PC-9 (cell line): ENCODE measurements around the gene SYNDIG1.

ENCODE experiments used
- CTCF ChIP-seq: fragments of 200-600 bp; sonication (generic); conservative IDR thresholded peaks from 2 replicates; pipeline ENCODE4 v1.6.1; 2017; ENCODE audit warnings: mixed run types, antibody characterized with exemption, mild to moderate bottlenecking, moderate library complexity
- EZH2 ChIP-seq: fragments of 200-600 bp; sonication (generic); IDR thresholded peaks from 2 replicates; pipeline ENCODE4 v1.8.0; 2017; ENCODE audit warnings: antibody characterized with exemption, low read depth

DNA sequence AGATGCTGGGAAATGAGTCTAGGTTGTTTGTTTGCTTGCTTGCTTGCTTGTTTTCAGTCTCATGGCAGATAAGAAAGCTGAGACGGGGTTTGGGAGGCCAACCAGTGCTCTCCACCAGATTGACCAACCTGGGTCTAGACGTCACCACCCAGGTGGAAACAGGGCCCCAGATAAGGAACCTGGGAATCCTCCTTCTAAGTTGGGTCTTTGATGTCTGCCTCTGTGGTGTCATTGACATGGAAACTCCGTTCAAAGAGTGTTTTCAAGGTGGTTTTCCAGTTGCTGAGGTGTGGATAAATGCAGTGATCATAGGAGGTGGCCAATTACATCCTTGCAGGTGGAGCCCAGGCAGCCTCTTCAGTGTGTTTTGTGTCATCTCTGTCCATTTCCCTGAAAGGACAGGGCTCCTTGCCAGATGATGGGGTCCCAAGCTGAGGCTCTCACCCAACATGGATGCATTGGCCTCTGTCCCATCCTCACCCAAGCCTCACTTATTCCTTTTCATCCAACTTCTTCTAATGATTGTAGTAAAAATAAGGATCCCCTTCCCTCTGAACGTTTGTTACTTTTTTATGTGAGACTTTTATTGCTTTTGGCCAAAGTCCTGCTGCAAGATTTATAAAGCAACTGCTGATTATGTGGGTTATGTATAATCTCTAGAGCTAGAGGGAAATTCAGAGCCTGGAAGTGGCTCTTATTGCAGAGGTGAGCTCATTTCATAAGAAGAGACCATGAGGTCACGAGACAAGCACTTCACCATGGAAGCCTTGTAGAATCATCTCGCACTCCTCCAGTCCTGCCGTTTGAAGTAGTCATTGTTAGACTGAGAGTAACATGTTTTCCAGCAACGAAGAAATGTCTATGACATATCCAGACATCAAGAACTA, 32.0 kb upstream of the SYNDIG1 start:
- TF ChIP-seq CTCF, result no peak
- no peak for TF ChIP-seq EZH2
